GM19240 (cell line): ENCODE data around the gene TRAF2.
"Not testable (repeated sequence)": the region's sequence is repeated elsewhere in the genome, so short reads cannot be mapped to it uniquely, and the experiment has no call there.

Experiments
- DNase-seq: peaks from one replicate; pipeline ENCODE4 v3.0.0; 2011; ENCODE audit warnings: low spot score; ENCODE audit not compliant: insufficient read length

Gene TRAF2, protein sequence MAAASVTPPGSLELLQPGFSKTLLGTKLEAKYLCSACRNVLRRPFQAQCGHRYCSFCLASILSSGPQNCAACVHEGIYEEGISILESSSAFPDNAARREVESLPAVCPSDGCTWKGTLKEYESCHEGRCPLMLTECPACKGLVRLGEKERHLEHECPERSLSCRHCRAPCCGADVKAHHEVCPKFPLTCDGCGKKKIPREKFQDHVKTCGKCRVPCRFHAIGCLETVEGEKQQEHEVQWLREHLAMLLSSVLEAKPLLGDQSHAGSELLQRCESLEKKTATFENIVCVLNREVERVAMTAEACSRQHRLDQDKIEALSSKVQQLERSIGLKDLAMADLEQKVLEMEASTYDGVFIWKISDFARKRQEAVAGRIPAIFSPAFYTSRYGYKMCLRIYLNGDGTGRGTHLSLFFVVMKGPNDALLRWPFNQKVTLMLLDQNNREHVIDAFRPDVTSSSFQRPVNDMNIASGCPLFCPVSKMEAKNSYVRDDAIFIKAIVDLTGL

DNA sequence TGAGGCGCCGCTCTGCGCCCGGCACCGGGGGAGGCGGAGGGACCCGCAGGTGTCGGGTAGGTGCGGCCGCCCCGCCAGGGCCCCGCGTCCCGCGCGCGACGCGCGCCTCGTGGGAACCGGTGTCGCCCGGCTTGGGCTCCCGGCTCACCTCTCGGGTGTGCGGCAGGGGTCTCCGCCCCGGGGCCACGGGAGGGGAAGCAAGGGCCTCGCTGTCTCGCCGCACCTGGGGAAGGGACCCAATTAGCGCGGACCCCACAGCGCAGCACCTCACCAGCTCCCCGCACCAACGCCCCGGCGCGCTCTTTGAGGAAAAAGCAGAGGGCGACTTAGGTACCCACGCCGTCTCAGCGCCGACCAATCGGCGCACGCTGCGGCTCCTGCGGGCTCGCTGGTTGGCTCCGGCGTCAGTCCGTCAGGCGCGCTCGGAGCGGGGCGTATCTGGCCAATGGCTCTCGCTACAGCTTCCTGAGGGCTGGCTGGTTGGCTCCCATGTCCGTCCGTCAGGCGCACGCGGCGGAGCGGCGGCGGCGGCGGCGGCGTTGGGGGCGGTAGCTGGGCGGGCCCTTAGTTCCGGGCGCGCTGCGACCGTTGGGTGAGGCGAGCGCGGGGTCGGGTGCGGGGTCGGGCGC lies at the start of gene TRAF2:
TRAF2 (plus strand) TSS at position 567 of the 629 bp plus-strand sequence. CDS start 12,225 bp downstream, outside the sequence.
- DNase-seq = peak; percentile 100

DNA sequence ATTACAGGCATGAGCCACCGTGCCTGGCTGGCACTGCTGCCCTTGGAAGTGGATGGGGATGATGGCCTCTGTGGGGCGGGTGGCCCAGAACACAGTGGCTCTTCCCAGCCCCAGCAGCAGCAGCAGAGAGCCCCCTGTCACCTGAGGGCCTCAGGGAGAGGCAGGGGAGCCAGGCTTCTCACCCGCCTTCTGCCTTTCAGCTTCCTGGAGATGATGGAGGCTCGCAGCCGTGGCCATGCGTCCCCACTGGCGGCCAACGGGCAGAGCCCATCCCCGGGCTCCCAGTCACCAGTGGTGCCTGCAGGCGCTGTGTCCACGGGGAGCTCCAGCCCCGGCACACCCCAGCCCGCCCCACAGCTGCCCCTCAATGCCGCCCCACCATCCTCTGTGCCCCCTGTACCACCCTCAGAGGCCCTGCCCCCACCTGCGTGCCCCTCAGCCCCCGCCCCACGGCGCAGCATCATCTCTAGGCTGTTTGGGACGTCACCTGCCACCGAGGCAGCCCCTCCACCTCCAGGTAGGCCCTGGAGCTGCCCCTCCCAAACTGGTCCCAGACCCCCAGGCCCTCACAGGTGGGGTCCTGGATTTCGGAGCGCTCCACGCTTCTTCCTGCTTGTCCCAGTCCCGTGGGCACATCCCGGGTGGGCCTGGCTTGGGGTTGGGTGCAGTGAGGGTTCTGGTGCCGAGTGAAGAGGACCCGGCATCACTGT lies 49.0 kb upstream of the TRAF2 start:
- no peak for DNase-seq

DNA sequence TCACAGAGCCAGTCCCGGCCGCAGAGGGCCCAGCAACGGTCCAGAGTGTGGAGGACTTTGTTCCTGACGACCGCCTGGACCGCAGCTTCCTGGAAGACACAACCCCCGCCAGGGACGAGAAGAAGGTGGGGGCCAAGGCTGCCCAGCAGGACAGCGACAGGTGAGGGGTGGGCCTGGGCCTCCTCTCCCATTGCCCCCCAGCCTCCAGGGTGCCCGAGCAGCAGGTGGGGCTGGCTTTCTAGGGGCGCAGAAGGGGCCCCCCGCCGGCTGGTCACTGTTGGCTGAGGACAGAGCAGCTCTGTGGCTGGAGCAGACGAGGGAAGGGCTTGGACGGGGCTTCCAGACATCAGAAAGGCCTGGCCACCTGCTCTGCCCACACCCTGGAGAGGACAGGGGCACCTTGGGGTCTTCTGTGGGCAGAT lies 48.4 kb upstream of the TRAF2 start:
- DNase-seq = not testable (repeated sequence)

DNA sequence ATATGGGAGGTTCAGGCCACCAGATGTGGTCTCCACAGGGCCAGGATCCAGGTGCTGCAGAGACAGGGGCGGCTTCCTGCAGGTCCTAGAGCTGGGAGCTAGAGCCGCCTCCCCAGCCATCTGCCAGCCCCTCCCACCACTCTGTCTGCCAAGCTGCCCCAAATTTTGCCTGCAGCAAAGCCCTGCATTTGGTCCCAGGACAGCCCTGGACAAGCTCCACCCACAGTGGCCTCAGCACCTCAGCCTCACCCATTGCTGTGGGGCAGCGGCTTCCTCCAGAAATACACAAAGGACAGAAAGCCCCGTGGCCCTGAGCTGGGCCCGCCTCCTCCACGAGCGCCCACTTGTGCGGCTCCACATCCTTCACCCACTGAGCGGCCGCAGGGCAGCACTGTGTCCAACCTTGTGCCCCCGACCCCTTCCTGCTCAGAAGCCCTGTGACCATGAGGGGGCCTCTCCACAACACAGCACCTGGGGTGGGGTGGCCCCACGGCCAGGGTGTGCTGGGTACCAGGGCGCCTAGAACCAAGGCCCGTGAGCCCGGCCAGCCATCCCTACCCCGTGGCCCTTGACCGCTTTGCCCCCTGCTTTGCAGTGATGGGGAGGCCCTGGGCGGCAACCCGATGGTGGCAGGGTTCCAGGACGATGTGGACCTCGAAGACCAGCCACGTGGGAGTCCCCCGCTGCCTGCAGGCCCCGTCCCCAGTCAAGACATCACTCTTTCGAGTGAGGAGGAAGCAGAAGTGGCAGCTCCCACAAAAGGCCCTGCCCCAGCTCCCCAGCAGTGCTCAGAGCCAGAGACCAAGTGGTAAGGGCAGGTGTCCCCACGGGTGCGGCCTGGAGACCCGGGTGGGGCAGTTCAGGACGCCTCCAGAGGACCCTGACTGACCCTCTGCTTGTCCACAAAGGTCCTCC lies 47.7 kb upstream of the TRAF2 start:
- DNase-seq = no peak

DNA sequence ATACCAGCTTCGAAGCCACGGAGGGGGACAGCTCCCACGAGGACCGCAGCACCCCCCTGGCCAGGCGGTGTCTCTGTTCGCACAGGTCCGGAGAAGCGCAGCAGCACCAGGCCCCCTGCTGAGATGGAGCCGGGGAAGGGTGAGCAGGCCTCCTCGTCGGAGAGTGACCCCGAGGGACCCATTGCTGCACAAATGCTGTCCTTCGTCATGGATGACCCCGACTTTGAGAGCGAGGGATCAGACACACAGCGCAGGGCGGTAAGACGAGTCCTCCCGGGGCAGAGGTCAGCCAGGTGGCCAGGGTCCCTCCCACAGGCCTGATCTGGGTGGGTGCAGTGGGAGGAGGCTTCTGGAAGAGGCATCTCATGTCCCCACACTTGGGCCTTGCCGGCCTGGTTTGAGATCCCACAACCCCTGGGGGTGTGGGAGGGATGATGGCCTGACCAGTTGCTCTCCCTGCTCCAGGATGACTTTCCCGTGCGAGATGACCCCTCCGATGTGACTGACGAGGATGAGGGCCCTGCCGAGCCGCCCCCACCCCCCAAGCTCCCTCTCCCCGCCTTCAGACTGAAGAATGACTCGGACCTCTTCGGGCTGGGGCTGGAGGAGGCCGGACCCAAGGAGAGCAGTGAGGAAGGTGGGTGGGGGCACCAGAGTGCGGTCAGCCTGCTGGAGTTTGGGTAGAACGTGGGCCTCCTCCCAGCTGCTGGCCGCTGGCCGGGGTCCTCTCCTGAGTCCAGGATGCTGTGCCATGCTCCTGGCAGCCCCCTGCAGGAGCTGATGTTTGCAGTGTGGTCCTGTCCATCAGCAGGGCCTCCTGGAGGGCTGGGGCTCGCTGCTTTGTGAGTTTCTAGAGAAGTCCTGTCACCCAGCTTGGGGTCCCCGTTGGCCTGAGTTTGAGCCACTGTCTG lies 46.8 kb upstream of the TRAF2 start:
- no peak for DNase-seq

DNA sequence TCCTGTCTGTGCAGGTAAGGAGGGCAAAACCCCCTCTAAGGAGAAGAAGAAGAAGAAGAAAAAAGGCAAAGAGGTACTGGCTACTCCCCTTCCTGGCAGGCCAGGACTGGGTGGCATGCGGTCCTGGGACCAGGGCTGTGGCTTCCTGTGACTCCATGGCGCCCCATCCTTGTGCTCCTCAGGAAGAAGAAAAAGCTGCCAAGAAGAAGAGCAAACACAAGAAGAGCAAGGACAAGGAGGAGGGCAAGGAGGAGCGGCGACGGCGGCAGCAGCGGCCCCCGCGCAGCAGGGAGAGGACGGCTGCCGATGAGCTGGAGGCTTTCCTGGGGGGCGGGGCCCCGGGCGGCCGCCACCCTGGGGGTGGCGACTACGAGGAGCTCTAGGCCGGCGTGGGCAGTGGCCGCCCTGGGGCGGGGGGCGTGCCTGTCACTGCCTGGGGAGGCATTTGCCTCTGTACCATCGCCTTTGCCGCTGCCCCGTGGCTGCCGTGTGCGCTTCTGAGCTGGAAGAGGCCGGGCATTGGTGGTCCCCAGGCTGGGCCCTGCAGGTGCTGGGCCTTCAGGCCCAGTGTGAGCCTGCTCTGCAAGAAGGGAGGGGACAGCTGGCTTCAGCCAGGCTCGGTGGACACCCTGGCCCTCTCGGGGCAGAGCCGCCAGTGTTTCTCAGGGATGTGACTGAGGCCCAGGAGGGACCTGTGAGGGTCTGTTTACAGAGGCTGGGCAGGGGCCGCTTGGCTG lies 46.0 kb upstream of the TRAF2 start:
- DNase-seq = no peak

DNA sequence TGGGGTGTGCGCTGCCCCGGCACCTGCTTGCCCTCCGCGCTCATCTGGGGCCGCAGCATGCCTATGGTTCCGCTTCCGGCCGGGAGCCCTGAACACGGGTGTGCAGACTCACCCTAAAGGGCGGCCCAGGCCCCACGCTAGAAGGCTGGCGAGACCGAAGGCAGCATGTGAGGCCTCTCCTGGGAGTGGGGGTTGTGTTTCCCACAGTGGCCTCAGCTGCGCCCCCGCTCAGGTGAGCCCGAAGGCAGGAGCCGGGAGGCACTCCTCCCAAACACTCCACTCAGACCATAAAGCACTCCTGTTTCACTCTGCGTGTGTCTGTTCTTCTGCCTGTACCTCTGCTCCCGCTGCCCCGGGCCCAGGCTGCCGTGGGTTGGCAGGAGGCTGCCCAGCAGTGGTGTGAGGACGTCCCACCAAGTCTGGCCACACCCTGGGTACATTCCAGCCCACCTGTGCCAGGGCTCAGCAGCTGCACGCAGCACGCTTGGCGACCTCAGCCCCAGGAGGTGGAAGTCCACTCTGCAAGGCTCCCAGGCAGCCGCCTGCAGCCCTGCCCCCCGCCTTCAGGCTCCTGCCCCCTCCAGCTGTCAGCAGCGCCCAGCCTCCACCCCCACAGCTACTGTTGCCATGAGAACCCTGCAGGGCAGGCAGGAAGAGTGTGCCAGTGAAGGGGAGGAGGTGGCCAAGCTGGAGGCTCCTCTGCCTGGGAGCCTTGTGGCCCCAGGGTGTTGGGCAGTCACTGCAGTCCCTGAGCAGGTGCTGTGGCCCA lies 45.3 kb upstream of the TRAF2 start:
- DNase-seq = no peak

DNA sequence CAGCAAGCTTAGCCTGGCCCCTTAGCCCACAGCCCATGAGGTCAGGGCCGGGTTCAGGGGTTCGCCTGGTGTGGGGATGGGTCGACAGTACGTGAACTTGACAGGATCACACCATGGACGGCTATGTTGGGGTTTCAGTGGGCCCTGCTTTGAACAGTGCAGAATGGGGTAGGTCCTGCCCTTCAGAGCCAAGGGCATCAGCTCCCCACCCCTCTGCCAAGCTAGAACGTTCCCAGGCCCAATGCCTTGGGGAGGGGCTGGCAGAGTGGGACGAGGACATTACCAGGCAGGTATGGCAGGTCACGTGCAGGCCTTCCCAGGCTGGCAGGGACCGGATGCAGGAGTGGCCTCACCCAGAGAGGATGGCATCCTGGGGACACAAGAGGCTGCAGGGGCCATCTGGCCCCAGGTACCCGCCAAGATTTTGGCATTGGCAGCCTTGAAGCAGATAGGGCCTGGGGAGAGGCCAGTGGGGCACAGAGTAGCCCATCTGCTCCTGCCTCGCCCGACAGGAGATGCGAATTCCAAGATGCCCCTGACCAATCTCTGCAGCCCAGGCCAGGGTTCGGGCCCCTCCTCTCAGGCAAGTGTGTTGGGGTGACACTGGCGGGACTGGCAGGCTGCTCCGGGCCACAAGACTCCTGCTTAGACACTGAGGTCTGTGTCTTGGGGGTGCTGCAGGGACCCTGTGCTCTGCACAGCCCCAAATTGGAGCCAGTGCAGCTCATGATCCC lies 44.5 kb upstream of the TRAF2 start:
- not testable (repeated sequence) for DNase-seq

DNA sequence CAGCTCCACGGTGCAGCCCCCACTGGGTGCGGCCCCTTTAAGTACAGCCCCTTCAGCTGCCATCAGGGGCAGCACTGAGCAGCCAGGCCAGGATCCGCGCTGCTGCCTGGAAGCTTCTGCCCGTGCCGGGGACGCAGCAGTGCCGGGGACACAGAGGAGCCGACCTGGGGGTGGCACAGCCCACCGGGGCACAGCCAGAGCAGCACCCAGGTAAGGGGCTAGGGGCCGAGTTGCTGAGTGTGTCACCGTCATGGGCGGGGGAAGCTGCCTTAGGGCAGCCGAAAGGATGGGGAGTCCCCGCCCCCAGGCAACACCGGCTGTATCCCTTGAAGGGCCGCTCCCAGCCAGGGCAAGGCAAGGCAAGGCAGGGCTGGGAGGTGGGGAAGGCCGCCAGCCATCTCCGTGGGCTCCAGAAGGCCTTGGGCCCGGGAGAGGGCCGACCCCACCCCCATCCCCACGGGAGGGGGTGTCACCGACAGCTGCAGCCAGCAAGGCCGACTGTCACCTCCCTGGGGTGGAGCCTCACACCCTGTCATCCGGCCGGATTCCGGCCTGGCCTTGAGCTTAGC lies 43.9 kb upstream of the TRAF2 start, which contains the start of gene AJM1:
AJM1 (plus strand) TSS at position 99 of the 569 bp plus-strand sequence. CDS start 1,937 bp downstream, outside the sequence.
- DNase-seq = peak; percentile 93

DNA sequence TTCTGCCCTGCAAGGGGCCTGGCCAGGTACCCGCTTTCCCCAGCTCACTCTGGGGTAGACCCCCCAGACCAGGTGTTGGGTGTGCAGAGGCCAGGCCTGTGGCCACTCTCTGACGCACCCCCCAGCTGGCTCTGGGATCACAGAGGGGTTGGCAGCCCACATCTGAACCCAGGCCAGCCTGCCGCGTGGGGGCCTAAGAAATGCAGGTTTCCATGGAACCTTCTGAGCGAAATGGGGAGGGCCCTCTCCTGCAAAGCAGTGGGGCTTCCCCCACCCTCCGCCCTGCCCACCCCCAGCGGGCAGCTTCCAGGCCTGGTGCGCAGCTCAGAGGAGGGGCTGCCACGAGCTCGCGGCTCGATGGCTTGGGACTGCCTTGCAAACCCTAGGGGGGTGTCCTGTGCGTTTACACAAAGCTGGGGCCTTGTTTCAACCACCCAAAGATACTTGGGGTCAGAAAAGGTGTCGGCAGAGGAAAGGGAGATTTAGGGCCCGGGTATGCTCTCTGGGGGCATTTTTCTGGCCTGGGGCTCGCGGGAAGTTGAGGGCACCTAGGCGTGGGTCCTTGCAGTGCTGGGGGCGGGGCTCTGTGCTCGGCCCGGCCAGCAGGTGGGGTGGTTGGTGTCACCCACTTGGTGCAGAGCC lies 43.0 kb upstream of the TRAF2 start:
- not testable (repeated sequence) for DNase-seq

DNA sequence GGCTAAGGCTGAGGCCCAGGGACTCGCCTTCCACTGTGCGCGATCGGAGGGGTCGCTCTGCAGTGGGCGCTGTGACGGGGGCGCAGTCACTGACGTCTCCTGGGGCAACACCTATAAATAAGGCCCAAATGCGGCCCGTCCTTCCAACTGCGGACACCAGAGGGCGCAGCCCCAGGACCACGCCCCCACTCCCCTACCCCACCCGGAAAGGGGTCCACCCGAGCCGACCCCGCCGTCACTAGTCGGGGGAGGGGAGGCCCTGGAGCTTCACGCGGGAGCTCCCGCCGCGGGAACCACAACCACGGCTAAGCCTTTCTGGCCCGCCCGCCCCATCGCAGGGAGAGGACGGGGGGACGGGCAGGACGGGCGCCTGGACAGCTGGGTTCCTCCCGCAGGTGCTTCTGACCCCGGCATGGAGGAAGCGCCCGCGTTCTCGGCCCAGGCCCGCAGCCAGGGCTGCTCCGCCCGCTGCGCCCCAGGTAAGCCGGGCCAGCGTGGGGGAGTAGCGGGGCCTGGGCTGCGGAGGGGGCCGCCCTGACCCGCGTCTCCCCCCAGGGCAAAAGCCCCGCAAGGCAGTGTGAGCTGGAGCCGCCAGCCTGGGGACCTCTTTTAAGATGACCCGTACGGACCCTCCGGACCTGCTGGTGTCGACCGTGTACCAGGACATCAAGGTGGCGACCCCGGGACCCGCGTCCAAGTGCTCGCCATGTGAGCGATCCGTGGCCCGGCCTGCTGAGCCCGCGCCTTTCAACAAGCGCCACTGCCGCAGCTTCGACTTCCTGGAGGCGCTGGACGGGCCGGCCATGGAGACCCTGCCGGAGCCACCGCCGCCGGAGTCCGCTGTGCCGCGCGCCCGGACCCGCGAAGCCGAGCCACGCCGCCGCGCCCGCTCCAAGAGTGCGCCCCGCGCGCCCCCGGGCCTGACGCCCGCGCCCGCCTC lies 42.2 kb upstream of the TRAF2 start:
- DNase-seq = not testable (repeated sequence)

DNA sequence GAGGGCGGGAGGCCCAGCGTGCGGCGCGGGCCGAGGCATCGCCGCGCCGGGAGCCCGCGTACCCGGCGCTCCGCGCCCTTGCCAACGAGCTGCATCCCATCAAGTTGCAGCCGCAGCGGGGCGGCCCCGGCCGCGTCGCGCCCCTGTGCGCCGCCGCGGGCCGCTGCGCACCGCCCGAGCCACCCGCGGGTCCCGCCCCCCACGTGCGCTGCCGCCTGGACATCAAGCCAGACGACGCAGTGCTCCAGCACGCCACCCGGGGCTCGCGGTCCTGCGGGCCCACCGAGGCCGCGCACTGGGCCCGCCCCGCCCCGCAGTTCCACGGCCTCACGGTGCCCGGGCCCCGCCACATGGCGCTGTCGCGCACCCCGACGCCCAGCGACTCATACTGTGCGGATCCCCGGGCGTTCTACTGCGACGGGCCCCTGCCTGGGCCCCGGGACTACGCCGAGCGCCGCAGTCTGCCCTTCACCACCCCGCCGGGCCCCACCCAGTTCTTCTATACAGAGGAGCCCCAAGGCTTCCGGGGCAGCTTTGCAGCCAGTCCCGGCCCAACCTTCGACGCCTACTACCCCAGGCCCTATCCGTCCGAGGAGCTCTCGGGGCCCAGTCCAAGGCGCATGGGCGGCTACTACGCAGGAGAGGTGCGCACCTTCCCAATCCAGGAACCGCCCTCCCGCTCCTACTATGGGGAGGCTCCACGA lies 41.4 kb upstream of the TRAF2 start:
- DNase-seq = no peak

DNA sequence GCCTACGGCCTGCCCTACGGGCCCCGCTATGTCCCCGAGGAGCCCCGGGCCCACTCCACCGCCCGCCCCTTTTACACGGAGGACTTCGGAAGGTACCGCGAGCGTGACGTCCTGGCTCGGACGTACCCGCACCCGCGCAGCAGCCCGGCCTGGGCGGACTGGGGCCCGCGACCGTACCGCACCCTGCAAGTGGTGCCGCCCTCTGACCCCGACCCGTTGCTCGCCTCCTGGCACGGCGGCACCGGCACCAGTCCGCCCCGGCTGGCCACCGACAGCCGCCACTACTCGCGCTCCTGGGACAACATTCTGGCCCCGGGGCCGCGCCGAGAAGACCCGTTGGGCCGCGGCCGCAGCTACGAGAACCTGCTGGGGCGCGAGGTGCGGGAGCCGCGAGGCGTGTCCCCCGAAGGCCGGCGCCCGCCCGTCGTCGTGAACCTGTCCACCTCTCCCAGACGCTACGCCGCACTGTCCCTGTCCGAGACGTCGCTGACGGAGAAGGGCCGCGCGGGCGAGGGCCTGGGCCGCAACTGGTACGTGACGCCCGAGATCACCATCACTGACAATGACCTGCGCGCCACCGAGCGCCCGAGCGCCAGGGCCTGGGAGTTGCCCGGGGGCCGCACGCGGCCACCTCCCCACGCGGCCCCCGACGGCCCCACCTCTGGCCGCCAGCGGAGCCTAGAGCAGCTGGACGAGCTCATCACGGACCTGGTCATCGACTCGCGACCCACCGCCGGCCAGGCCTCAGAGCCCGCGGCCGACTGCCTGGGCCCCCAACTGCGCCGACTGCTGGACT lies 40.7 kb upstream of the TRAF2 start:
- no peak for DNase-seq
